ENCODE measurements around the gene MYMX. TPM values are rescaled to one million over a fixed set of nuclear protein-coding genes. Genes with fewer than 3 reads are reported as not detected.

Gene MYMX
- total RNA-seq, 1 experiment from 2014 or later = 1.8 TPM

- CTCF ChIA-PET = no interaction called here
- Histone ChIP-seq H3K4me3 (ENCODE audit: low read depth in 2 of 2, low read length in 2 of 2) (peak overlapping the region; percentile 57), H3K4me1 (ENCODE audit: control insufficient read depth, insufficient read depth, low read length) (peaks cover 54% of the 10 kb centered on the region), H3K27me3 (ENCODE audit: control insufficient read depth, insufficient read depth, low read length) (no peaks in the 10 kb centered on the region), H3K27ac (ENCODE audit: low read length) (peak overlapping the region; percentile 78), H3K36me3 (ENCODE audit: control insufficient read depth, insufficient read depth, low read length) (no peaks in the 10 kb centered on the region), H3K9me3 (ENCODE audit: control insufficient read depth, insufficient read depth, low read depth, low read length) (no peaks in the 10 kb centered on the region)
- intact Hi-C loops (cut with micrococcal nuclease; ENCODE audit: unreplicated experiment) = loop anchor here (5.0 kb wide), 1 partner anchor 43 kb away; no protein-coding TSS in a partner anchor
- no peak for ATAC-seq
- no peak for DNase-seq (ENCODE audit: low read depth, low spot score)
- TF ChIP-seq, protein P1, sequence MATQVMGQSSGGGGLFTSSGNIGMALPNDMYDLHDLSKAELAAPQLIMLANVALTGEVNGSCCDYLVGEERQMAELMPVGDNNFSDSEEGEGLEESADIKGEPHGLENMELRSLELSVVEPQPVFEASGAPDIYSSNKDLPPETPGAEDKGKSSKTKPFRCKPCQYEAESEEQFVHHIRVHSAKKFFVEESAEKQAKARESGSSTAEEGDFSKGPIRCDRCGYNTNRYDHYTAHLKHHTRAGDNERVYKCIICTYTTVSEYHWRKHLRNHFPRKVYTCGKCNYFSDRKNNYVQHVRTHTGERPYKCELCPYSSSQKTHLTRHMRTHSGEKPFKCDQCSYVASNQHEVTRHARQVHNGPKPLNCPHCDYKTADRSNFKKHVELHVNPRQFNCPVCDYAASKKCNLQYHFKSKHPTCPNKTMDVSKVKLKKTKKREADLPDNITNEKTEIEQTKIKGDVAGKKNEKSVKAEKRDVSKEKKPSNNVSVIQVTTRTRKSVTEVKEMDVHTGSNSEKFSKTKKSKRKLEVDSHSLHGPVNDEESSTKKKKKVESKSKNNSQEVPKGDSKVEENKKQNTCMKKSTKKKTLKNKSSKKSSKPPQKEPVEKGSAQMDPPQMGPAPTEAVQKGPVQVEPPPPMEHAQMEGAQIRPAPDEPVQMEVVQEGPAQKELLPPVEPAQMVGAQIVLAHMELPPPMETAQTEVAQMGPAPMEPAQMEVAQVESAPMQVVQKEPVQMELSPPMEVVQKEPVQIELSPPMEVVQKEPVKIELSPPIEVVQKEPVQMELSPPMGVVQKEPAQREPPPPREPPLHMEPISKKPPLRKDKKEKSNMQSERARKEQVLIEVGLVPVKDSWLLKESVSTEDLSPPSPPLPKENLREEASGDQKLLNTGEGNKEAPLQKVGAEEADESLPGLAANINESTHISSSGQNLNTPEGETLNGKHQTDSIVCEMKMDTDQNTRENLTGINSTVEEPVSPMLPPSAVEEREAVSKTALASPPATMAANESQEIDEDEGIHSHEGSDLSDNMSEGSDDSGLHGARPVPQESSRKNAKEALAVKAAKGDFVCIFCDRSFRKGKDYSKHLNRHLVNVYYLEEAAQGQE (IDR thresholded peaks at IDR 0.05; ENCODE audit: insufficient read depth in 1 of 2, low read depth in 2 of 2, low read length in 1 of 2) = no peak
- TF ChIP-seq SIN3A (IDR thresholded peaks at IDR 0.05; ENCODE audit: borderline replicate concordance, insufficient read depth, low read depth, low read length) (no peak), TCF7L2 (IDR thresholded peaks at IDR 0.05; ENCODE audit: low read depth, low read length) (no peak), POLR2AphosphoS5 (IDR thresholded peaks at IDR 0.05; ENCODE audit: low read depth, low read length) (no peak)
- TF ChIP-seq, protein P2, sequence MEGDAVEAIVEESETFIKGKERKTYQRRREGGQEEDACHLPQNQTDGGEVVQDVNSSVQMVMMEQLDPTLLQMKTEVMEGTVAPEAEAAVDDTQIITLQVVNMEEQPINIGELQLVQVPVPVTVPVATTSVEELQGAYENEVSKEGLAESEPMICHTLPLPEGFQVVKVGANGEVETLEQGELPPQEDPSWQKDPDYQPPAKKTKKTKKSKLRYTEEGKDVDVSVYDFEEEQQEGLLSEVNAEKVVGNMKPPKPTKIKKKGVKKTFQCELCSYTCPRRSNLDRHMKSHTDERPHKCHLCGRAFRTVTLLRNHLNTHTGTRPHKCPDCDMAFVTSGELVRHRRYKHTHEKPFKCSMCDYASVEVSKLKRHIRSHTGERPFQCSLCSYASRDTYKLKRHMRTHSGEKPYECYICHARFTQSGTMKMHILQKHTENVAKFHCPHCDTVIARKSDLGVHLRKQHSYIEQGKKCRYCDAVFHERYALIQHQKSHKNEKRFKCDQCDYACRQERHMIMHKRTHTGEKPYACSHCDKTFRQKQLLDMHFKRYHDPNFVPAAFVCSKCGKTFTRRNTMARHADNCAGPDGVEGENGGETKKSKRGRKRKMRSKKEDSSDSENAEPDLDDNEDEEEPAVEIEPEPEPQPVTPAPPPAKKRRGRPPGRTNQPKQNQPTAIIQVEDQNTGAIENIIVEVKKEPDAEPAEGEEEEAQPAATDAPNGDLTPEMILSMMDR (IDR thresholded peaks at IDR 0.05) = no peak
- in situ Hi-C loops (cut with HindIII; ENCODE audit: low pct_unique_long_range_greater_than_20kb, low sequenced_read_pairs) = no loop called here
- POLR2A ChIA-PET = interaction anchor here (0.6 to 0.8 kb wide), 3 partner anchors 37 to 1240 kb away, joined by 3 to 13 read pairs (median 7); no protein-coding TSS in a partner anchor
- no TSS peak for BruUV-seq (replicated peaks)
Observed at GRCh38 chr6:44219815-44220784, 3.4 kb downstream of the MYMX start.

DNA sequence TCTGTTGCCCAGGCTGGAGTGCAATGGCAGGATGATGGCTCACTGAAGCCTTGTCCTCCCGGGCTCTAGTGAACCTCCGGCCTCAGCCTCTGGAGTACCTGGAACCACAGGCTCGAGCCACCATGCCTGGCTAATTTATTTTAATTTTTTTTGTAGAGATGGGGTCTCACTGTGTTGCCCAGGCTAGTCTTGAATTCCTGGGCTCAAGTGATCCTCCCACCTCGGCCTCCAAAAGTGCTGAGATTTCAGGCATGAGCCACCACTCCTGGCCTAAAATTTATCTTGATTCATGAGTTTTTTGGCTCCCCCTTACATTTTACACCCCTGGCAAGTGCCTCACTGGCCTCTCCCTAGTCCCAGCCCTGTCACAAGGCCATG is 4.2 kb downstream of the MYMX start:
- Histone ChIP-seq H3K4me3 (ENCODE audit: low read depth in 2 of 2, low read length in 2 of 2) (peak overlapping the region in 1 of 2 experiments; percentile 83; a peak in 2 of 4 replicates), H3K36me3 (ENCODE audit: control insufficient read depth, insufficient read depth, low read length) (no peaks in the 10 kb centered on the region), H3K9me3 (ENCODE audit: control insufficient read depth, insufficient read depth, low read depth, low read length) (no peaks in the 10 kb centered on the region), H3K27ac (ENCODE audit: low read length) (peak overlapping the region; percentile 78), H3K27me3 (ENCODE audit: control insufficient read depth, insufficient read depth, low read length) (no peaks in the 10 kb centered on the region), H3K4me1 (ENCODE audit: control insufficient read depth, insufficient read depth, low read length) (peaks cover 61% of the 10 kb centered on the region)
- POLR2A ChIA-PET = no interaction called here
- CTCF ChIA-PET = interaction anchor here (1.0 kb wide), 2 partner anchors 14 to 34 kb away, joined by 3 to 4 read pairs; no protein-coding TSS in a partner anchor
- TF ChIP-seq, protein P1 (IDR thresholded peaks at IDR 0.05; ENCODE audit: insufficient read depth in 1 of 2, low read depth in 2 of 2, low read length in 1 of 2) = no peak
- no peak for TF ChIP-seq SIN3A (IDR thresholded peaks at IDR 0.05; ENCODE audit: borderline replicate concordance, insufficient read depth, low read depth, low read length)
- TF ChIP-seq TCF7L2 (IDR thresholded peaks at IDR 0.05; ENCODE audit: low read depth, low read length) = no peak
- no peak for TF ChIP-seq POLR2AphosphoS5 (IDR thresholded peaks at IDR 0.05; ENCODE audit: low read depth, low read length)
- TF ChIP-seq, protein P2 (IDR thresholded peaks at IDR 0.05) = no peak
- ATAC-seq = no peak
- no TSS peak for BruUV-seq (replicated peaks)
- no peak for DNase-seq (ENCODE audit: low read depth, low spot score)
- in situ Hi-C loops (cut with HindIII; ENCODE audit: low pct_unique_long_range_greater_than_20kb, low sequenced_read_pairs) = no loop called here
- intact Hi-C loops (cut with micrococcal nuclease; ENCODE audit: unreplicated experiment) = loop anchor here (5.0 kb wide), 1 partner anchor 44 kb away; no protein-coding TSS in a partner anchor
